CD4-positive, alpha-beta T cell treated with Interleukin-10 for 1 hour (primary cell): ENCODE data around the gene KIAA0586.
"Not testable (repeated sequence)": the region's sequence is repeated elsewhere in the genome, so short reads cannot be mapped to it uniquely, and the experiment has no call there.

Source experiments
- DNase-seq: peaks from one replicate; pipeline ENCODE4 v3.0.0-alpha.2; 2020

Gene KIAA0586

GRCh38 chr14:58427281-58428117, at the start of gene KIAA0586, which contains the start of gene TIMM9:
Gene KIAA0586 (plus strand): TSS chr14:58427719. CDS start chr14:58428265, 546 bp downstream.
Gene TIMM9 (minus strand): TSS chr14:58427531. CDS start chr14:58411945, 15,586 bp downstream.
- peak; percentile 99 for DNase-seq

GRCh38 chr14:58390830-58391229, 36.7 kb upstream of the KIAA0586 start:
- DNase-seq = no peak

- DNase-seq = no peak
Observed at GRCh38 chr14:58395562-58395811, 32.0 kb upstream of the KIAA0586 start.

GRCh38 chr14:58395812-58396788, 31.4 kb upstream of the KIAA0586 start, which contains the start of gene TOMM20L:
Gene TOMM20L (plus strand): TSS chr14:58395930. CDS start chr14:58395958, 28 bp downstream.
- DNase-seq = peak; percentile 81

- DNase-seq = no peak
Observed at GRCh38 chr14:58397156-58397555, 30.4 kb upstream of the KIAA0586 start.

GRCh38 chr14:58398495-58398894, 29.0 kb upstream of the KIAA0586 start:
- no peak for DNase-seq

GRCh38 chr14:58398895-58399294, 28.6 kb upstream of the KIAA0586 start:
- no peak for DNase-seq

GRCh38 chr14:58401587-58401986, 25.9 kb upstream of the KIAA0586 start:
- peak; percentile 1 for DNase-seq

- no peak for DNase-seq
Observed at GRCh38 chr14:58408681-58409215, 18.8 kb upstream of the KIAA0586 start.

GRCh38 chr14:58414845-58415244, 12.7 kb upstream of the KIAA0586 start:
- no peak for DNase-seq

- DNase-seq = no peak
Observed at GRCh38 chr14:58415636-58416547, 11.6 kb upstream of the KIAA0586 start.

- DNase-seq = not testable (repeated sequence)
Observed at GRCh38 chr14:58416934-58417333, 10.6 kb upstream of the KIAA0586 start.

- no peak for DNase-seq
Observed at GRCh38 chr14:58426670-58427280, 744 bp upstream of the KIAA0586 start.

GRCh38 chr14:58428118-58428683, 682 bp downstream of the KIAA0586 start:
- DNase-seq = peak; percentile 53

- DNase-seq = no peak
Observed at GRCh38 chr14:58430156-58430555, 2.6 kb downstream of the KIAA0586 start.

GRCh38 chr14:58439476-58439875, 12.0 kb downstream of the KIAA0586 start:
- no peak for DNase-seq

- DNase-seq = no peak
Observed at GRCh38 chr14:58444627-58445026, 17.1 kb downstream of the KIAA0586 start.

- no peak for DNase-seq
Observed at GRCh38 chr14:58455593-58456265, 28.2 kb downstream of the KIAA0586 start.

GRCh38 chr14:58460772-58461171, 33.3 kb downstream of the KIAA0586 start:
- DNase-seq = no peak

GRCh38 chr14:58463147-58463546, 35.6 kb downstream of the KIAA0586 start:
- DNase-seq = no peak

GRCh38 chr14:58464652-58465051, 37.1 kb downstream of the KIAA0586 start:
- no peak for DNase-seq
